ENCODE results near the gene SEPTIN5. TPM values are rescaled to one million over a fixed set of nuclear protein-coding genes. Genes with fewer than 3 reads are reported as not detected.
A peak's percentile ranks its signal among the peaks of the same experiment; 100 is the strongest.
"Not testable (repeated sequence)": the region's sequence is repeated elsewhere in the genome, so short reads cannot be mapped to it uniquely, and the experiment has no call there.

The SEPTIN5 gene
- total RNA-seq, 1 donor from 2014 or later, result 5.0 TPM

DNA sequence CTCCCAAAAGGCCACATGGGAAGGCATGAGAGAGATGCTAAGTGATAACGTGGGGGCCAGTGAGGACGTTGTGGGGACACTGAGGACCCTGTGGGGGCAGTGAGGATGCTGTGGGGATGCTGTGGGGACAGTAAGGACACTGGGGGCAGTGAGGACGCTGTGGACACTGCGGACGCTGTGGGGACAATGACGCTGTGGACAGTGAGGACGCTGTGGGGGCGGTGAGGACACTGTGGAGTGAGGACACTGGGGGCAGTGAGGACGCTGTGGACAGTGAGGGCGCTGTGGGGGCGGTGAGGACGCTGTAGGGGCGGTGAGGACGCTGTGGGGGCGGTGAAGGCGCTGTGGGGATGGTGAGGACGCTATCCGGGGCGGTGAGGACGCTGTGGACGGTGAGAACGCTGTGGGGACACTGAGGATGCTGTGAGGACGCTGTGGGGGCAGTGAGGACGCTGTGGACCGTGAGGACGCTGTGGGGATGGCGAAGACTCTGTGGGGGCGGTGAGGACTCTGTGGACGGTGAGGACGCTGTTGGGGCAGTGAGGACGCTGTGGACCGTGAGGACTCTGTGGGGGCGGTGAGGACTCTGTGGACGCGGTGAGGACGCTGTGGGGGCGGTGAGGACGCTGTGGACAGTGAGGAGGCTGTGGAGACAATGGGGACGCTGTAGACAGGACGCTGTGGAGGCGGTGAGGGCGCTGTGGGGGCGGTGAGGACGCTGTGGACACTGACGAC, 10.8 kb downstream of the SEPTIN5 start:
- Histone ChIP-seq H3K4me1 (peaks cover 26% of the 10 kb centered on the region), H3K27ac (no peak overlapping the region), H3K9ac (no peak overlapping the region), H3K4me3 (no peak overlapping the region), H3K36me3 (no peaks in the 10 kb centered on the region), H3F3A (ENCODE audit: low read depth) (peaks cover 19% of the 10 kb centered on the region), H3K4me2 (no peak overlapping the region), H3K9me3 (ENCODE audit: low read depth) (no peaks in the 10 kb centered on the region), H2AFZ (replicated peaks) (no peak overlapping the region), H3K27me3 (peaks cover 100% of the 10 kb centered on the region), H3K79me2 (ENCODE audit: low read depth) (no peaks in the 10 kb centered on the region), H4K20me1 (ENCODE audit: low read depth) (peaks cover 42% of the 10 kb centered on the region)
- TF ChIP-seq EZH2phosphoT487 (IDR thresholded peaks at IDR 0.05), result no peak
- TF ChIP-seq, protein P1, sequence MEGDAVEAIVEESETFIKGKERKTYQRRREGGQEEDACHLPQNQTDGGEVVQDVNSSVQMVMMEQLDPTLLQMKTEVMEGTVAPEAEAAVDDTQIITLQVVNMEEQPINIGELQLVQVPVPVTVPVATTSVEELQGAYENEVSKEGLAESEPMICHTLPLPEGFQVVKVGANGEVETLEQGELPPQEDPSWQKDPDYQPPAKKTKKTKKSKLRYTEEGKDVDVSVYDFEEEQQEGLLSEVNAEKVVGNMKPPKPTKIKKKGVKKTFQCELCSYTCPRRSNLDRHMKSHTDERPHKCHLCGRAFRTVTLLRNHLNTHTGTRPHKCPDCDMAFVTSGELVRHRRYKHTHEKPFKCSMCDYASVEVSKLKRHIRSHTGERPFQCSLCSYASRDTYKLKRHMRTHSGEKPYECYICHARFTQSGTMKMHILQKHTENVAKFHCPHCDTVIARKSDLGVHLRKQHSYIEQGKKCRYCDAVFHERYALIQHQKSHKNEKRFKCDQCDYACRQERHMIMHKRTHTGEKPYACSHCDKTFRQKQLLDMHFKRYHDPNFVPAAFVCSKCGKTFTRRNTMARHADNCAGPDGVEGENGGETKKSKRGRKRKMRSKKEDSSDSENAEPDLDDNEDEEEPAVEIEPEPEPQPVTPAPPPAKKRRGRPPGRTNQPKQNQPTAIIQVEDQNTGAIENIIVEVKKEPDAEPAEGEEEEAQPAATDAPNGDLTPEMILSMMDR (IDR thresholded peaks at IDR 0.05), result no peak
- TF ChIP-seq EZH2 (IDR thresholded peaks at IDR 0.05), result no peak
- H3K27me3 Mint-ChIP-seq (ENCODE audit: insufficient read depth, low read depth), result peaks cover 76% of the 10 kb centered on the region
- H3K27ac Mint-ChIP-seq, result peak overlapping the region; percentile 37
- peaks cover 25% of the 10 kb centered on the region for H3K9me3 Mint-ChIP-seq
- DNase-seq (ENCODE audit: low spot score), result no peak
- H3K4me1 Mint-ChIP-seq, result peaks cover 24% of the 10 kb centered on the region
- peaks cover 17% of the 10 kb centered on the region for H3K36me3 Mint-ChIP-seq
- peak overlapping the region; percentile 80 for H3K4me3 Mint-ChIP-seq

DNA sequence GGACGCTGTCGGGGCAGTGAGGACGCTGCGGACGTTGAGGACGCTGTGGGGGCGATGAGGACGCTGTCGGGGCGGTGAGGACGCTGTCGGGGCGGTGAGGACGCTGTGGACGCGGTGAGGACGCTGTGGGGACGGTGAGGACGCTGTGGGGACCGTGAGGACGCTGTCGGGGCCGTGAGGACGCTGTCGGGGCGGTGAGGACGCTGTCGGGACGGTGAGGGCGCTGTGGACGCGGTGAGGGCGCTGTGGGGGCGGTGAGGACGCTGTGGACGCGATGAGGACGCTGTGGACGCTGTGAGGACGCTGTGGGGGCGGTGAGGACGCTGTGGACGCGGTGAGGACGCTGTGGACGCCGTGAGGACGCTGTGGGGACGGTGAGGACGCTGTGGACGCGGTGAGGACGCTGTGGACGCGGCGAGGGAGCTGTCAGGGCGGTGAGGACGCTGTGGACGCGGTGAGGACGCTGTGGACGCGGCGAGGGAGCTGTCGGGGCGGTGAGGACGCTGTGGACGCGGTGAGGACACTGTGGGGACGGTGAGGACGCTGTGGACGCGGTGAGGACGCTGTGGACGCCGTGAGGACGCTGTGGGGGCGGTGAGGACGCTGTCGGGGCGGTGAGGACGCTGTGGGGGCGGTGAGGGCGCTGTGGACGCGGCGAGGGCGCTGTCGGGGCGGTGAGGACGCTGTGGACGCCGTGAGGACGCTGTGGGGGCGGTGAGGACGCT, 11.9 kb downstream of the SEPTIN5 start:
- H3K4me3 ChIP-seq; H3K4me2 ChIP-seq; H3K27ac ChIP-seq; H3K36me3 ChIP-seq; DNase-seq (ENCODE audit: low spot score); H3K4me3 Mint-ChIP-seq; H2AFZ ChIP-seq (replicated peaks); H3K9ac ChIP-seq; H3K27ac Mint-ChIP-seq; H3K9me3 ChIP-seq (ENCODE audit: low read depth); H3K36me3 Mint-ChIP-seq; H3K79me2 ChIP-seq (ENCODE audit: low read depth): not testable (repeated sequence)
- Histone ChIP-seq H4K20me1 (ENCODE audit: low read depth) (peaks cover 31% of the 10 kb centered on the region), H3K4me1 (peaks cover 26% of the 10 kb centered on the region), H3F3A (ENCODE audit: low read depth) (peaks cover 19% of the 10 kb centered on the region), H3K27me3 (peaks cover 97% of the 10 kb centered on the region)
- Mint-ChIP-seq H3K9me3 (peaks cover 19% of the 10 kb centered on the region), H3K27me3 (ENCODE audit: insufficient read depth, low read depth) (peaks cover 72% of the 10 kb centered on the region), H3K4me1 (peaks cover 20% of the 10 kb centered on the region)
- peak; percentile 66 for TF ChIP-seq EZH2phosphoT487 (IDR thresholded peaks at IDR 0.05)
- peak; percentile 73 for TF ChIP-seq EZH2 (IDR thresholded peaks at IDR 0.05)

DNA sequence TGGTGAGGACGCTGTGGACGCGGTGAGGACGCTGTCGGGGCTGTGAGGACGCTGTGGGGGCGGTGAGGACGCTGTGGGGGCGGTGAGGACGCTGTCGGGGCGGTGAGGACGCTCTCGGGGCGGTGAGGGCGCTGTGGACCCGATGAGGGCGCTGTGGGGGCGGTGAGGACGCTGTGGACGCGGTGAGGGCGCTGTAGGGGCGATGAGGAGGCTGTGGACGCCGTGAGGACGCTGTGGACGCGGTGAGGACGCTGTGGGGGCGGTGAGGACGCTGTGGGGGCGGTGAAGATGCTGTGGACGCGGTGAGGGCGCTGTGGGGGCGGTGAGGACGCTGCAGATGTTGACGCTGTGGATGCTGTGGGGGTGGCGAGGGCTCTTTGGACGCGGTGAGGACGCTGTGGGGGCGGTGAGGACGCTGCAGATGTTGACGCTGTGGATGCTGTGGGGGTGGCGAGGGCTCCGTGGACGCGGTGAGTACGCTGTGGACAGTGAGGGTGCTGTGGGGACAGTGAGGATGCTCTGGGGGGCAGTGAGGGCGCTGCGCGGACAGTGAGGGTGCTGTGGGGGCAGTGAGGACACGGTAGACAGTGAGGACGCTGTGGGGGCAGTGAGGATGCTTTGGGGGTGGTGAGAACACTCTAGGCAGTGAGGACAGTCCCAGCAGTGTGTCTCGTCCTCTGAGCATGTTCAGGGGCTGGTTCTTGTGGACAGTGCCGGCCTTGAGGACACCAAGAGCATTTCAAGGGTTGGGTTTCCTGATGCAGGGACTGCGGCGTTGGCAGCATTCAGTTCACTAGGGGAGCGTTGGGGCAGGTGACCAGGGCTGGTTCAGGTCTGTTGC, 13.2 kb downstream of the SEPTIN5 start:
- H3K27me3 ChIP-seq, result peaks cover 88% of the 10 kb centered on the region
- H3K4me3 Mint-ChIP-seq, result peak overlapping the region; percentile 24
- TF ChIP-seq, protein P1 (IDR thresholded peaks at IDR 0.05), result no peak
- no peak for TF ChIP-seq EZH2 (IDR thresholded peaks at IDR 0.05)
- TF ChIP-seq EZH2phosphoT487 (IDR thresholded peaks at IDR 0.05), result no peak

More for the DNA sequence above, 13.2 kb downstream of the SEPTIN5 start:
- Histone ChIP-seq H4K20me1 (ENCODE audit: low read depth) (peaks cover 18% of the 10 kb centered on the region), H2AFZ (replicated peaks) (no peak overlapping the region), H3K36me3 (no peaks in the 10 kb centered on the region), H3K4me1 (peaks cover 16% of the 10 kb centered on the region), H3K27ac (no peak overlapping the region), H3K9ac (no peak overlapping the region), H3F3A (ENCODE audit: low read depth) (peaks cover 11% of the 10 kb centered on the region), H3K9me3 (ENCODE audit: low read depth) (no peaks in the 10 kb centered on the region), H3K4me3 (no peak overlapping the region), H3K4me2 (no peak overlapping the region), H3K79me2 (ENCODE audit: low read depth) (no peaks in the 10 kb centered on the region)
- Mint-ChIP-seq H3K4me1 (peaks cover 15% of the 10 kb centered on the region), H3K27me3 (ENCODE audit: insufficient read depth, low read depth) (peaks cover 61% of the 10 kb centered on the region), H3K9me3 (peaks cover 19% of the 10 kb centered on the region), H3K27ac (no peak overlapping the region), H3K36me3 (peaks cover 9% of the 10 kb centered on the region)
- no peak for DNase-seq (ENCODE audit: low spot score)
